GM23338 (cell line): ENCODE results near the gene GGA1. TPM values are rescaled to one million over a fixed set of nuclear protein-coding genes. Genes with fewer than 3 reads are reported as not detected.

ENCODE experiments used
- ATAC-seq: fragments of 200-7000 bp; cut with Tn5 transposase; 3 replicates; pipeline ENCODE4 v1.9.1; 2020
- DNase-seq: peaks from one replicate; pipeline ENCODE4 v3.0.0-alpha.2; 2015; ENCODE audit warnings: low spot score
- H2AFZ ChIP-seq: fragments of 200-600 bp; sonication (generic); 2 replicates; pipeline ENCODE4 v1.8.0; 2016; ENCODE audit warnings: antibody characterized with exemption, mild to moderate bottlenecking, moderate library complexity
- H3F3A ChIP-seq: fragments of 200-600 bp; sonication (generic); replicated peaks from 2 replicates; pipeline ENCODE4 v1.8.0; 2017; ENCODE audit warnings: antibody characterized with exemption, mixed run types, low read depth
- H3K27ac ChIP-seq: fragments of 200-600 bp; sonication (generic); 2 replicates; pipeline ENCODE4 v1.6.1; 2016; ENCODE audit warnings: low read depth
- H3K27me3 ChIP-seq: fragments of 200-600 bp; sonication (generic); 2 replicates; pipeline ENCODE4 v1.8.0; 2016; ENCODE audit warnings: mild to moderate bottlenecking, mixed run types, moderate library complexity; ENCODE audit not compliant: insufficient read depth
- H3K36me3 ChIP-seq: fragments of 200-600 bp; sonication (generic); 2 replicates; pipeline ENCODE4 v1.8.0; 2016; ENCODE audit warnings: mild to moderate bottlenecking; ENCODE audit not compliant: insufficient read depth
- H3K4me1 ChIP-seq: fragments of 200-600 bp; sonication (generic); 2 replicates; pipeline ENCODE4 v1.8.0; 2016; ENCODE audit warnings: mild to moderate bottlenecking, moderate library complexity; ENCODE audit not compliant: insufficient read depth
- H3K4me2 ChIP-seq: fragments of 200-600 bp; sonication (generic); 2 replicates; pipeline ENCODE4 v1.7.1; 2017; ENCODE audit warnings: mixed run types
- H3K4me3 ChIP-seq: fragments of 200-600 bp; sonication (generic); 2 replicates; pipeline ENCODE4 v1.6.1; 2016; ENCODE audit warnings: mixed run types
- H3K79me2 ChIP-seq: fragments of 200-600 bp; sonication (generic); replicated peaks from 2 replicates; pipeline ENCODE4 v1.8.0; 2017; ENCODE audit warnings: mild to moderate bottlenecking; ENCODE audit not compliant: insufficient read depth
- H3K9me2 ChIP-seq: fragments of 200-600 bp; sonication (generic); 2 replicates; pipeline ENCODE4 v1.8.0; 2017; ENCODE audit not compliant: insufficient read depth
- H4K20me1 ChIP-seq: fragments of 200-600 bp; sonication (generic); replicated peaks from 2 replicates; pipeline ENCODE4 v1.8.0; 2017; ENCODE audit warnings: mild to moderate bottlenecking; ENCODE audit not compliant: insufficient read depth
- H3K27ac Mint-ChIP-seq: 2 replicates; pipeline ENCODE4 v1.8.0; 2020; ENCODE audit warnings: inconsistent platforms, mild to moderate bottlenecking, moderate library complexity, mixed read lengths
- H3K27me3 Mint-ChIP-seq: 3 replicates; pipeline ENCODE4 v1.8.0; 2022; ENCODE audit warnings: low read depth, mild to moderate bottlenecking, moderate library complexity, mixed read lengths, inconsistent platforms; ENCODE audit not compliant: insufficient read depth, poor library complexity
- H3K36me3 Mint-ChIP-seq: 3 replicates; pipeline ENCODE4 v1.8.0; 2021; ENCODE audit warnings: low read depth, mild to moderate bottlenecking, inconsistent platforms, moderate library complexity, mixed read lengths
- H3K4me1 Mint-ChIP-seq: 3 replicates; pipeline ENCODE4 v1.8.0; 2020; ENCODE audit warnings: mild to moderate bottlenecking, inconsistent platforms, mixed read lengths
- H3K4me3 Mint-ChIP-seq: 3 replicates; pipeline ENCODE4 v1.8.0; 2021; ENCODE audit warnings: moderate library complexity, mild to moderate bottlenecking, inconsistent platforms, mixed read lengths
- H3K9me3 Mint-ChIP-seq: 3 replicates; pipeline ENCODE4 v1.8.0; 2020; ENCODE audit warnings: moderate library complexity, mild to moderate bottlenecking, inconsistent platforms, mixed read lengths
- CREB1 ChIP-seq: fragments of 250-450 bp; sonication (Bioruptor Pico); IDR thresholded peaks from 2 replicates; pipeline ENCODE4 v1.5.0; 2020; ENCODE audit warnings: low read depth, mild to moderate bottlenecking, moderate library complexity
- EZH2 ChIP-seq: fragments of 200-600 bp; sonication (generic); IDR thresholded peaks from one replicate; pipeline ENCODE4 v1.8.0; 2017; ENCODE audit warnings: antibody characterized with exemption, mild to moderate bottlenecking, low read depth; ENCODE audit not compliant: unreplicated experiment
- EZH2phosphoT487 ChIP-seq: fragments of 200-600 bp; sonication (generic); IDR thresholded peaks from one replicate; pipeline ENCODE4 v1.8.1; 2018; ENCODE audit warnings: antibody characterized with exemption; ENCODE audit not compliant: unreplicated experiment
- JUNB ChIP-seq: IDR thresholded peaks from one replicate; pipeline ENCODE4 v1.6.1; 2016; ENCODE audit warnings: antibody characterized with exemption; ENCODE audit not compliant: unreplicated experiment
- NANOG ChIP-seq: IDR thresholded peaks from 2 replicates; pipeline ENCODE4 v1.6.1; 2016; ENCODE audit warnings: antibody characterized with exemption, borderline replicate concordance
- STAT1 ChIP-seq: IDR thresholded peaks from one replicate; pipeline ENCODE4 v1.6.1; 2016; ENCODE audit warnings: antibody characterized with exemption; ENCODE audit not compliant: unreplicated experiment
- ZNF114 ChIP-seq: fragments of 250-450 bp; sonication (Bioruptor Pico); IDR thresholded peaks from 2 replicates; pipeline ENCODE4 v1.5.0; 2020; ENCODE audit warnings: mild to moderate bottlenecking, moderate library complexity
- ZNF331 ChIP-seq: fragments of 250-450 bp; sonication (Bioruptor Pico); IDR thresholded peaks from 2 replicates; pipeline ENCODE4 v1.5.0; 2020; ENCODE audit warnings: low read depth, mild to moderate bottlenecking, moderate library complexity
- polyA plus RNA-seq: library from polyadenylated mRNA; unstranded; fragments of >200 nt; fragmentation: Nextera tagmentation; extraction: Ambion mirVana; gene quantifications from 2 replicates; pipeline ENCODE4 v1.2.1, GENCODE V29; 2016
- total RNA-seq: library from RNA; depleted of rRNA; stranded (reverse); fragments of >200 nt; shearing (Covaris generic); gene quantifications from 2 replicates; pipeline ENCODE4 v1.2.3, GENCODE V29; 2014
- TF ChIP-seq, protein P1 (sequence below), 2 experiments: fragments of 200-600 bp in 1 of 2; sonication (generic) in 1 of 2; conservative IDR thresholded peaks; 2 replicates each; pipeline versions ENCODE4 v1.5.1 to v1.6.1; 2016 to 2017; ENCODE audit warnings: antibody characterized with exemption in 2 of 2, low read depth in 2 of 2, mild to moderate bottlenecking in 2 of 2, moderate library complexity in 1 of 2
- TF ChIP-seq, protein P2 (sequence below): IDR thresholded peaks from one replicate; pipeline ENCODE4 v1.6.1; 2018; ENCODE audit warnings: antibody characterized with exemption; ENCODE audit not compliant: unreplicated experiment
- TF ChIP-seq, protein P3 (sequence below): fragments of 250-450 bp; sonication (Bioruptor Pico); IDR thresholded peaks from 2 replicates; pipeline ENCODE4 v1.5.0; 2020; ENCODE audit warnings: mild to moderate bottlenecking, moderate library complexity

The GGA1 gene
- total and polyA plus RNA-seq, 2 experiments from 2014 or later = 36.9 to 57.1 TPM

DNA sequence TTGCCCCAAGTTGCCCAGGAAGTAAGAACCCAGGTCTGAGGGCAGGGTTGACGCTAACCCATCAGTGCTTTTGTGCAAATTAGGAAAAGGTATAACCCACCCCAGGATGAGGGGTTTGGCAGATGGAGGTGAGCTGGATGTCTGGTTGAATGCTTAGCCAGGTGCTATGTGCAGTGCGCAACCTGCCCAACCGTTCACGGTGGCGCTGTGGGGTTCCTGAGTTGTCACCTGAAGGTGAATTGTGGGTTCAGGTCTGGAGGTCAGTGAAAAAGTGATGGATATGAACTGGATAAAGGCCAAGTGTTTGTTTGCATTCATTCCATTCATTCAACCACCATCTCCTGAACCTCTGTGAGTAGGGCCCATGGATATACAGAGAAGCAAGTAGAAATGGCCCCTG lies 14.4 kb upstream of the GGA1 start:
- no peak overlapping the region for H3K4me3 Mint-ChIP-seq
- no peak overlapping the region for H2AFZ ChIP-seq
- H3K4me3 ChIP-seq = no peak overlapping the region
- H3K4me1 Mint-ChIP-seq = peaks cover 2% of the 10 kb centered on the region; the same call in 1 of the 3 replicates
- H3K4me1 ChIP-seq = no peaks in the 10 kb centered on the region
- H3F3A ChIP-seq = no peaks in the 10 kb centered on the region
- DNase-seq = no peak
- H3K4me2 ChIP-seq = no peak overlapping the region
- H3K79me2 ChIP-seq = no peaks in the 10 kb centered on the region
- TF ChIP-seq ZNF331 (CRISPR knock-in tag) = no peak
- TF ChIP-seq, protein P1, sequence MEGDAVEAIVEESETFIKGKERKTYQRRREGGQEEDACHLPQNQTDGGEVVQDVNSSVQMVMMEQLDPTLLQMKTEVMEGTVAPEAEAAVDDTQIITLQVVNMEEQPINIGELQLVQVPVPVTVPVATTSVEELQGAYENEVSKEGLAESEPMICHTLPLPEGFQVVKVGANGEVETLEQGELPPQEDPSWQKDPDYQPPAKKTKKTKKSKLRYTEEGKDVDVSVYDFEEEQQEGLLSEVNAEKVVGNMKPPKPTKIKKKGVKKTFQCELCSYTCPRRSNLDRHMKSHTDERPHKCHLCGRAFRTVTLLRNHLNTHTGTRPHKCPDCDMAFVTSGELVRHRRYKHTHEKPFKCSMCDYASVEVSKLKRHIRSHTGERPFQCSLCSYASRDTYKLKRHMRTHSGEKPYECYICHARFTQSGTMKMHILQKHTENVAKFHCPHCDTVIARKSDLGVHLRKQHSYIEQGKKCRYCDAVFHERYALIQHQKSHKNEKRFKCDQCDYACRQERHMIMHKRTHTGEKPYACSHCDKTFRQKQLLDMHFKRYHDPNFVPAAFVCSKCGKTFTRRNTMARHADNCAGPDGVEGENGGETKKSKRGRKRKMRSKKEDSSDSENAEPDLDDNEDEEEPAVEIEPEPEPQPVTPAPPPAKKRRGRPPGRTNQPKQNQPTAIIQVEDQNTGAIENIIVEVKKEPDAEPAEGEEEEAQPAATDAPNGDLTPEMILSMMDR (conservative IDR thresholded peaks at IDR 0.05; ENCODE audit: low read depth in 2 of 2) = peak; percentile 12 to 32; a peak in 2 of 4 replicates
- H3K9me2 ChIP-seq = no peaks in the 10 kb centered on the region
- H3K27ac Mint-ChIP-seq = no peak overlapping the region
- H3K27me3 Mint-ChIP-seq = peaks cover 7% of the 10 kb centered on the region
- no peaks in the 10 kb centered on the region for H3K36me3 Mint-ChIP-seq
- no peaks in the 10 kb centered on the region for H3K27me3 ChIP-seq
- H4K20me1 ChIP-seq = no peaks in the 10 kb centered on the region
- ATAC-seq = no peak
- H3K9me3 Mint-ChIP-seq = no peaks in the 10 kb centered on the region
- H3K27ac ChIP-seq = no peak overlapping the region
- H3K36me3 ChIP-seq = no peaks in the 10 kb centered on the region

DNA sequence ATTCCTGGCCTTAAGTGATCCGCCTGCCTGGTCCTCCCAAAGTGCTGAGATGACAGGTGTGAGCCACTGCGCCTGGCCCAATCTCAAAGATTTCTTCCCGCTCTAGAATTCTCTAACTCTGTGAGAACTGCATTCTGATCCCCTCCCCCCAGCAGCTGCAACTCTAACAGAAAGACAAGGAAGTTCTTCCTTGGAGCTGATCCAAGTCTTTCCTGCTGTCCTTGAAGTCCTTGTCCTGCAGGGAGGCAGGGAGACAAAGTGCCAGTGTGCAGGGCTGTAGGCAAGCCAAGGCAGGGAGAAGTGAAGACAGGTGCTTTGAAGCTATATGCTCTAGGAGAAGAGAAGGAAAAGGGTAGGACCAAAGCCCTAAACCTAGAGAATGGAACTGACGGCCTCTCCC lies 9.5 kb upstream of the GGA1 start:
- no peak for DNase-seq
- no peaks in the 10 kb centered on the region for H4K20me1 ChIP-seq
- no peak for ATAC-seq
- no peaks in the 10 kb centered on the region for H3K27me3 ChIP-seq
- no peak overlapping the region for H3K27ac ChIP-seq
- Mint-ChIP-seq H3K36me3 (no peaks in the 10 kb centered on the region), H3K9me3 (no peaks in the 10 kb centered on the region), H3K4me1 (peaks cover 10% of the 10 kb centered on the region), H3K27ac (no peak overlapping the region), H3K4me3 (no peak overlapping the region), H3K27me3 (peaks cover 3% of the 10 kb centered on the region)
- no peaks in the 10 kb centered on the region for H3K9me2 ChIP-seq
- no peaks in the 10 kb centered on the region for H3K79me2 ChIP-seq
- H3K36me3 ChIP-seq = no peaks in the 10 kb centered on the region
- no peak overlapping the region for H3K4me2 ChIP-seq
- H3K4me3 ChIP-seq = no peak overlapping the region
- no peaks in the 10 kb centered on the region; the same call in 1 of the 2 replicates for H3K4me1 ChIP-seq
- no peaks in the 10 kb centered on the region for H3F3A ChIP-seq
- H2AFZ ChIP-seq = no peak overlapping the region
- no peak for TF ChIP-seq CREB1 (CRISPR knock-in tag)
- no peak for TF ChIP-seq ZNF331 (CRISPR knock-in tag)
- TF ChIP-seq, protein P2, sequence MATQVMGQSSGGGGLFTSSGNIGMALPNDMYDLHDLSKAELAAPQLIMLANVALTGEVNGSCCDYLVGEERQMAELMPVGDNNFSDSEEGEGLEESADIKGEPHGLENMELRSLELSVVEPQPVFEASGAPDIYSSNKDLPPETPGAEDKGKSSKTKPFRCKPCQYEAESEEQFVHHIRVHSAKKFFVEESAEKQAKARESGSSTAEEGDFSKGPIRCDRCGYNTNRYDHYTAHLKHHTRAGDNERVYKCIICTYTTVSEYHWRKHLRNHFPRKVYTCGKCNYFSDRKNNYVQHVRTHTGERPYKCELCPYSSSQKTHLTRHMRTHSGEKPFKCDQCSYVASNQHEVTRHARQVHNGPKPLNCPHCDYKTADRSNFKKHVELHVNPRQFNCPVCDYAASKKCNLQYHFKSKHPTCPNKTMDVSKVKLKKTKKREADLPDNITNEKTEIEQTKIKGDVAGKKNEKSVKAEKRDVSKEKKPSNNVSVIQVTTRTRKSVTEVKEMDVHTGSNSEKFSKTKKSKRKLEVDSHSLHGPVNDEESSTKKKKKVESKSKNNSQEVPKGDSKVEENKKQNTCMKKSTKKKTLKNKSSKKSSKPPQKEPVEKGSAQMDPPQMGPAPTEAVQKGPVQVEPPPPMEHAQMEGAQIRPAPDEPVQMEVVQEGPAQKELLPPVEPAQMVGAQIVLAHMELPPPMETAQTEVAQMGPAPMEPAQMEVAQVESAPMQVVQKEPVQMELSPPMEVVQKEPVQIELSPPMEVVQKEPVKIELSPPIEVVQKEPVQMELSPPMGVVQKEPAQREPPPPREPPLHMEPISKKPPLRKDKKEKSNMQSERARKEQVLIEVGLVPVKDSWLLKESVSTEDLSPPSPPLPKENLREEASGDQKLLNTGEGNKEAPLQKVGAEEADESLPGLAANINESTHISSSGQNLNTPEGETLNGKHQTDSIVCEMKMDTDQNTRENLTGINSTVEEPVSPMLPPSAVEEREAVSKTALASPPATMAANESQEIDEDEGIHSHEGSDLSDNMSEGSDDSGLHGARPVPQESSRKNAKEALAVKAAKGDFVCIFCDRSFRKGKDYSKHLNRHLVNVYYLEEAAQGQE = no peak
- TF ChIP-seq JUNB = no peak
- no peak for TF ChIP-seq EZH2
- TF ChIP-seq, protein P3, sequence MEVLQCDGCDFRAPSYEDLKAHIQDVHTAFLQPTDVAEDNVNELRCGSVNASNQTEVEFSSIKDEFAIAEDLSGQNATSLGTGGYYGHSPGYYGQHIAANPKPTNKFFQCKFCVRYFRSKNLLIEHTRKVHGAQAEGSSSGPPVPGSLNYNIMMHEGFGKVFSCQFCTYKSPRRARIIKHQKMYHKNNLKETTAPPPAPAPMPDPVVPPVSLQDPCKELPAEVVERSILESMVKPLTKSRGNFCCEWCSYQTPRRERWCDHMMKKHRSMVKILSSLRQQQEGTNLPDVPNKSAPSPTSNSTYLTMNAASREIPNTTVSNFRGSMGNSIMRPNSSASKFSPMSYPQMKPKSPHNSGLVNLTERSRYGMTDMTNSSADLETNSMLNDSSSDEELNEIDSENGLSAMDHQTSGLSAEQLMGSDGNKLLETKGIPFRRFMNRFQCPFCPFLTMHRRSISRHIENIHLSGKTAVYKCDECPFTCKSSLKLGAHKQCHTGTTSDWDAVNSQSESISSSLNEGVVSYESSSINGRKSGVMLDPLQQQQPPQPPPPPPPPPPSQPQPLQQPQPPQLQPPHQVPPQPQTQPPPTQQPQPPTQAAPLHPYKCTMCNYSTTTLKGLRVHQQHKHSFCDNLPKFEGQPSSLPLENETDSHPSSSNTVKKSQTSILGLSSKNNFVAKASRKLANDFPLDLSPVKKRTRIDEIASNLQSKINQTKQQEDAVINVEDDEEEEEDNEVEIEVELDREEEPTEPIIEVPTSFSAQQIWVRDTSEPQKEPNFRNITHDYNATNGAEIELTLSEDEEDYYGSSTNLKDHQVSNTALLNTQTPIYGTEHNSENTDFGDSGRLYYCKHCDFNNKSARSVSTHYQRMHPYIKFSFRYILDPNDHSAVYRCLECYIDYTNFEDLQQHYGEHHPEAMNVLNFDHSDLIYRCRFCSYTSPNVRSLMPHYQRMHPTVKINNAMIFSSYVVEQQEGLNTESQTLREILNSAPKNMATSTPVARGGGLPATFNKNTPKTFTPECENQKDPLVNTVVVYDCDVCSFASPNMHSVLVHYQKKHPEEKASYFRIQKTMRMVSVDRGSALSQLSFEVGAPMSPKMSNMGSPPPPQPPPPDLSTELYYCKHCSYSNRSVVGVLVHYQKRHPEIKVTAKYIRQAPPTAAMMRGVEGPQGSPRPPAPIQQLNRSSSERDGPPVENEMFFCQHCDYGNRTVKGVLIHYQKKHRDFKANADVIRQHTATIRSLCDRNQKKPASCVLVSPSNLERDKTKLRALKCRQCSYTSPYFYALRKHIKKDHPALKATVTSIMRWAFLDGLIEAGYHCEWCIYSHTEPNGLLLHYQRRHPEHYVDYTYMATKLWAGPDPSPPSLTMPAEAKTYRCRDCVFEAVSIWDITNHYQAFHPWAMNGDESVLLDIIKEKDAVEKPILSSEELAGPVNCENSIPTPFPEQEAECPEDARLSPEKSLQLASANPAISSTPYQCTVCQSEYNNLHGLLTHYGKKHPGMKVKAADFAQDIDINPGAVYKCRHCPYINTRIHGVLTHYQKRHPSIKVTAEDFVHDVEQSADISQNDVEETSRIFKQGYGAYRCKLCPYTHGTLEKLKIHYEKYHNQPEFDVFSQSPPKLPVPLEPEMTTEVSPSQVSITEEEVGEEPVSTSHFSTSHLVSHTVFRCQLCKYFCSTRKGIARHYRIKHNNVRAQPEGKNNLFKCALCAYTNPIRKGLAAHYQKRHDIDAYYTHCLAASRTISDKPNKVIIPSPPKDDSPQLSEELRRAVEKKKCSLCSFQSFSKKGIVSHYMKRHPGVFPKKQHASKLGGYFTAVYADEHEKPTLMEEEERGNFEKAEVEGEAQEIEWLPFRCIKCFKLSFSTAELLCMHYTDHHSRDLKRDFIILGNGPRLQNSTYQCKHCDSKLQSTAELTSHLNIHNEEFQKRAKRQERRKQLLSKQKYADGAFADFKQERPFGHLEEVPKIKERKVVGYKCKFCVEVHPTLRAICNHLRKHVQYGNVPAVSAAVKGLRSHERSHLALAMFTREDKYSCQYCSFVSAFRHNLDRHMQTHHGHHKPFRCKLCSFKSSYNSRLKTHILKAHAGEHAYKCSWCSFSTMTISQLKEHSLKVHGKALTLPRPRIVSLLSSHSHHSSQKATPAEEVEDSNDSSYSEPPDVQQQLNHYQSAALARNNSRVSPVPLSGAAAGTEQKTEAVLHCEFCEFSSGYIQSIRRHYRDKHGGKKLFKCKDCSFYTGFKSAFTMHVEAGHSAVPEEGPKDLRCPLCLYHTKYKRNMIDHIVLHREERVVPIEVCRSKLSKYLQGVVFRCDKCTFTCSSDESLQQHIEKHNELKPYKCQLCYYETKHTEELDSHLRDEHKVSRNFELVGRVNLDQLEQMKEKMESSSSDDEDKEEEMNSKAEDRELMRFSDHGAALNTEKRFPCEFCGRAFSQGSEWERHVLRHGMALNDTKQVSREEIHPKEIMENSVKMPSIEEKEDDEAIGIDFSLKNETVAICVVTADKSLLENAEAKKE (CRISPR knock-in tag) = no peak
- TF ChIP-seq EZH2phosphoT487 = no peak
- TF ChIP-seq NANOG = no peak
- no peak for TF ChIP-seq STAT1
- no peak for TF ChIP-seq ZNF114 (CRISPR knock-in tag)
